Hematopoietic multipotent progenitor cell treated with erythropoietin and hydrocortisone succinate and interleukin-3 and kit ligand, for 15 days (in vitro differentiated cells): ENCODE data around the gene PTPRZ1.

Experiments
- DNase-seq: peaks from one replicate; pipeline ENCODE4 v3.0.0-alpha.2; 2015; ENCODE audit warnings: low spot score

The PTPRZ1 gene

DNA sequence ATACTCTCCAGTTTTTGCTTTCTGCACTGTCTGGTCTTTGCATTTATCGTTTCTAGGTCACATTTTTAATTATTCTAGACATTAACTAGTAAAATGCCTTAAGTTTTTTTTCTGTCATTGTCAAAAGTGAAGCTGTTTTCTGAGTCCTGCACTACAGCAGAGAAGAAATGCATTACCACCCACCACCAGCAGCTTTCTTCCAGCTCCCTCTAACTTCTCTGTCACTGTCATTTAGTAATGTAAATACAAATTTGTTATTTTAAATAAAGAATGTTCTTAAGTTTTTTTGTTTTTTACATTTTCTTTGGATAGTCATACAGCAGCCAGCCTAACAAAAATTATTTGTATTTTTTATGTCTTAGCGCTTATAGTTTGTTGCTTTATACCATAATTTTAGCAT lies 18.8 kb downstream of the PTPRZ1 start:
- DNase-seq = no peak

DNA sequence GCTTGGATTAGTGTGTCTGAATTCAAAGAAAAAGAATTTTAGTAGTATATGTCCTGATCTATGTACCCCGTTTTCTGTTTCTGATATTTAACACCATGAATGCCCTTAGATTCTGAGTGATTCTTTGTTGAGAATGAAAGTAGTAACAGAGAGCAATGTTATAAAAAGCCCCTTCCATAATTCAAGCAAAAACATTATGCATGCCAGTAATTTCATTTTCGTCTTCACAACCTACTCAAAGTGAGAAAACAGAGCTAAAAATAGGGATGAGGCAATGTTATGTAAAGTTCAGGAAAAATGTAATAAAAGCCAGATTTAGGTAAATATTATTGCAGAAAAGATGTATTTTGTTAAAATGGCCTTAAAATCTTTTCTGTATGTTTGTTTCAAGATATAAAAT lies 28.1 kb downstream of the PTPRZ1 start:
- no peak for DNase-seq

DNA sequence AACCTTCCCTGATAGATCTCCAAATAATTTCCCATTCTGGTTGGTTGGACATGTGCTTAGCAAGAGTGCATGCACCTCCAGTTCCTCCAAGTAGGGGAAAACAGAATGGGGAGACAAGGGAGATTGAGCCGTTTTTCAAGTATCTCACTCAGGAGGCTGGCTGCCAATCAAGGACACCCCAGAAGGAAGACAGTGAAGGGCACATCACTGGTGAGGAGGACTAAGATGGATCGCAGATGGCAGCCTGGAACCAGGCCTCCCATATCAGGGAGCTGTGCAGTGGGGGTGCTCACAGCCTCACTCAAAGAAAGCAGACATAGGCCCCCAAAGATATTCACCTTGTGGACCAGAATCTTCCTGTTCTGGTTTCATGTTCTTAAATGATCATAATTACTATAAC lies 31.2 kb downstream of the PTPRZ1 start:
- DNase-seq = no peak

DNA sequence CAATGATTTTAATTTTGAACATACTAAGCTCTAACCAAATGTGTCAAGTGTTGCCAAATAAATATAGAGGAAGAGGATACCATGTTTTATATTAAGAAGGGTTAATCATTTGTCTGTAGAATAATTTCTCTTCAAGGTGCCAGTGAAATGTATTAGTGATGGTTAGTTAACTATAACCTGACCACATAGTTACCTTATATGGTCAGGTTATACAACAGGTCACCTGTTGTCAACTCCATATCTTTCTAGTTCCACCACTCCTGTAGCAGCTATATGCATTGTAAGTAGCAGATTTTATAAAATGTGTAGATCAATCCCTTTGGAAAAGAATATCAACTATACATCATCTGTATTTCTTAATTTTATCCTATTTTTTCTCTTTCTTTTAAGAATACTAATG lies 35.1 kb downstream of the PTPRZ1 start:
- DNase-seq = no peak

DNA sequence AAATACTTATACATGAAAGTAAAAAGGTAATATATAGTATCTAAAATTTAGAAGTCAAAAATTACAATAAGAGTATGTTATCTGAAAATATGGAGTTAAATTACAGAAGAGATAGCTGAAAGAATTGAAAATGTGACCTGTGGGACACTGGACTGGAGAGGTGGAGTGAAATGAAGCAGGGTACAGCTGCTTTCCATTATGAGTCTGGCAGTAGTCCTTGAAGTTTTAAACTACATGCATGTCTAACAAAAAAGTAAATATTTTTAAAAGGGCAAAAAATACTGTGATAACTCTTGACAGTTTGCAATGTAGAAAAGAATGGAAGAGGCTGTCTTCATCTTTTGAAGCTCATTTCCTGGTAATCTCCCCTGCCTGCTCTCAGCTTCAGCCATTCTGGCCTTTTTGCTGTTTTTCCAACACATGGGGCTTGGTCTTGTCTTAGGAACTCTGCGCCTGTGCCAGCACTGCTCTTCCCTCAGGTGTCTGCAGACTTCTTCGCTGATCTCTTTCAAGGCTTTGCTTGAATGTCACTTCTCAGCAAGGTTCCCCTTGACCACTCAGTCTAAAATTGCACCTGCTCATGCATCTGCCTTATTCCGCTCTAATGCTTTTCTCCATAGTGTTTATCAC lies 36.9 kb downstream of the PTPRZ1 start:
- DNase-seq = no peak

DNA sequence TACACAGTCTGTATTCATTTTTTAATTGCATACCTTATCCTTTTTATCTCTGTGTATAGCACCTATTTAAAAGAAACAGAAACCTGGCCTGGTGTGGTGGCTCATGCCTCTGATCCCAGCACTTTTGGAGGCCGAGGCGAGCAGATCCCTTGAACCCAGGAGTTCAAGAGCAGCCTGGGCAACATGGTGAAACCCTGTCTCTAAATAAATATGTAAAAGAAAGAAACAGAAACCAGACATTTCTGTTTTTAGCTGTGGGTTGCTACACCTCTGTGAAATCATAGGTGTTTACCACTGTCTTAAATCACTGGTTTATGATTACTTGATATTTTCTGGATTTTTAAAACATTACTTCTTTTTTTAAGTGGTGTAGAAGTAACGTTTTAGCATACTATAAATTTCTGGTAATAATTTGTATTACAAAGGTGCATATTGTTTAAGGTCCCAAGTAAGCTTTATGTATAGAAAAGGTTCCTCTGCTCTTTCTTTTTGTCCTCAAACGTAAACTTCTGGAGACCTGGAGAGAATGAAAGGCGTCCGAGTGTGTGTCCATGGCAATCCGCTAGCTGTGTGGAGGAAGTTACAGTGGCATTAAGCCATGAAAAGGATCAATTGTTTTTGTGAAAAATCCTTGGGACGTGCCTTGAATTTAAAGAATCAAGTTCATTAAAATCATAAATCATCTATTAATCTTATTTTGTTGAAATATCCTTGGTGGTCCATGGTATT lies 41.1 kb downstream of the PTPRZ1 start:
- DNase-seq = no peak

DNA sequence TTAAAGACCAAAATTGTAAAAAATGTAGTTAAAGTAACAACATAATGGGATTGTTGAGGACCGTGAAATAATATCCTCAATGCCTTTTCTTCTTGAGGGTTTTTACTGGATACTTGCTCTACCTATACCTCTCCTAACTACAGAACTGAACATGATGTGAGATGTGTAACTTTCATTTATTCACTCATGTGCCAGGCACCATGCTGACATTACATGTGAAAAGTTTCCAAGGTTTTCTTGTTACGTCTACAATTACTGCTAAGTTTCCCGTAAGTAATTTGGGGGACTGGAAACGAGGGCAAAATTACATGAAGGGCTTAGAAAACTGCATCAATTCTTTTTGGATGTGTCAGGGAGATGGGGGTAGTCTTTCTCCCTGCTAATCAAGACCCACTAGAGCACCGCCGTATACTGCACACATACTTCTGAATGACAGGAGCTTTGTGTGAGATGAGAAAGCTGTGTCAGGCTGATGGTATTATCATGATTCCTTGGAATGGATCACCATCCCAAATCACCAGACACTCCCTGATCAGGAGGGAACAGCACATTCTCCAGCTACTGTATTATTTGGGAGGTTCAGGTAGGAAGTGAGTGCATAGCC lies 41.8 kb downstream of the PTPRZ1 start:
- DNase-seq = no peak

DNA sequence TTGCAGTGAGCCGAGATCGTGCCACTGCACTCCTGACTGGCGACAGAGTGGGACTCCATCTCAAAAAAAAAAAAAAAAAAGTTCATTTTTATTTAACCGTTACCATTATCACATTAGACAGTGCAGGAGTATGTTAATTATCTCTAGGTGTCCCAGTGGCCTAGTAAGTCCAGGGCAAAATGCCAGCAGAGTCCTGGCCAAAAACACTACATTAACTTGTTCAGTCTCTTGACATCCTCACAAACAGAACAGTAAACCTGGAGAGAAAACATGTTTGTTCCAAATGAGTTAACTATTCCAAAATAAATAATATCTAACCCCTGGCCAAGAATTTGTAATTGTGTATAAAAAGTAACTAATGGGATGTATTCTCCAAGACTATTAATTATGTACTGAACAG lies 43.2 kb downstream of the PTPRZ1 start:
- DNase-seq = no peak

DNA sequence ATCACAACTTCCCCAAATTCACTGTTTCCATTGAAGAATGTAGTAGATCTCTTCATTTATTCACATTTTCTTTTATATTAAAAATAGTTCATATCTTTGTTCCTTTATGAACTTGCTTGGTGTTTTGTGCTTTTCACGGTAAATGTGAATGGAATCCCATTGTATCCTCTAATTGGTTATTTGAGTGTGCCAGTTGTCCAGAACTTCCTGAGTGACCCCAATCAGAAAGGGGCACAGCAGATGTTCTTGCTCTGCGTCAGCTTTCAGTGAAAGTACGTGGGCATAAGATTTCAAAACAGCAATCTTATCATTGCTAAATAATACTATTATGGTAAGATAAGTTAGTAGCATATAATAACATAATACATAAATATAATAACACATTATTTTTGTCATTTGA lies 47.0 kb downstream of the PTPRZ1 start:
- no peak for DNase-seq

DNA sequence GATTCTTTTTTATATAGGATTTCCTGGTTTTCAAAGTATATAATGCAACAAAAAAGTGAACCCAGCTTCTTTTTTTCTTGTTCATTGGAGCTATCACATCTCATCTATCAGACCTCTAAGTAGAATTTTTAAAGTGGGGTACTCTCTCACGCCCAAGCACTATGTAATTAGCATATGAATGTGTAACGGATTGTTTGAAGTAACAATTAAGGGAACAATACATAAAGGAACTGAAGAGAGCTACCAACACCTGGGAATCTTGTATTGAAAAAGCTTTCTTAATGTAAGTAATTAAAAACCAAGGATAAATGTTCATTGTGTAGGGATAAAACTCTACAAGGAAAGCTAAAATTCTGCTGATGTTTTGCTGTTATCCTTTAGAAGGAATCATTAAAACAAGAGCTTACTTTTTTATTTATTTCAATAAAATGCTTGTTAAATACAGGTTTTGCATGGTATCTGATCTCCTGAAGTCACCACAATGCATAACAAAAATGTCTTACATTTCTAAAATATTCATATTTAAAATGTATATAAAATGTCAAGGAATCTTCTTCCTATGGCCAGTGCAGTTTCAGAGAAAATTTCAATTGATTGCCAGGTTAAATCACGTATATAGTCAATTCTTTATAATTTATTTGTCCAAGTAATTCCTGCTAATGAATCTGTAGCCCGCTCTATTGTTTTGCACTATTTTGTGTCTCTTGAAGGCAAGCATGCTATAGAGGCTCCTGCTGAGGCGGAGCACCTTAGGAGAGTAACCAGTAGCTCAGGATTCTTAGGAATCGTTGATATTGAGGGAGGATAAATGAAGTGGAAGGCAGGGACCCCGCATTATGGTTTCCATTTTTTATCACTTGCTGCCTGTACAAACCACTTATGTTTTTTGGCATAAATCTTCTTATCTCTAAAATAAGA lies 51.6 kb downstream of the PTPRZ1 start:
- DNase-seq = no peak

DNA sequence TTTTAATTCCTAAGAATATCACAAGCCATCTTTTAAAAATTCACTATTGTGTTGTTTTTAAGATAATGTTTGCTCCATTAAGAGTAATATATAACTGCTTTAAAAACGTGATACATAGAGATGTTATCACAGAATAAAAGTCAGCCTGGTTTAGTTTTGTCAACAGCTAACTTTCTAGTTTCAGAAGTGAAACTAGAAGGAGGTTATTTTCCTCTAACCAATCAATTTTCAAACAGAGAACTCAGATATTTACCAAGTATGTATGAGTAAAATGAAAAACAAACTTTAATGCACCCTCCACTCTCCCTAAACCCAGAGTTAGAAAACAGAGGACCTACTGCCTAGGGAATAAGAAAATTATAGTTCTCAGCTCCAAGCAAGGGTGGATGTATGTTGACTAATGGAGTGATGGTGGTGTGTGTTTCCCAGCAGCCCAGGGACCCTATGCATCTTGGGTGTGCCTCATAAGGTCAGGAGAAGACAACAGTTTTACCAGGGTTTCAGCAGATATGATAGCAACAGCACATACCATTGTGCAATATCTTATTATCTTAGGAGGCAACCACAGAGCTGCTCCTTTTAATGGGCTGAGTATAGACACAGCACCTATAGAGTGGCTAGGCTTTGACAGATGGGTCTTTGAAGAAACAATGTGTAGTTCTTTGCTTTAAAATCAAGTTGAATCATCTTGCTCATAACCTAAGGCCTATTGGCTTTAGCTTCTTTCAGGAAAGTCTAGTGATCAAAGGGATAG lies 58.4 kb downstream of the PTPRZ1 start:
- no peak for DNase-seq

DNA sequence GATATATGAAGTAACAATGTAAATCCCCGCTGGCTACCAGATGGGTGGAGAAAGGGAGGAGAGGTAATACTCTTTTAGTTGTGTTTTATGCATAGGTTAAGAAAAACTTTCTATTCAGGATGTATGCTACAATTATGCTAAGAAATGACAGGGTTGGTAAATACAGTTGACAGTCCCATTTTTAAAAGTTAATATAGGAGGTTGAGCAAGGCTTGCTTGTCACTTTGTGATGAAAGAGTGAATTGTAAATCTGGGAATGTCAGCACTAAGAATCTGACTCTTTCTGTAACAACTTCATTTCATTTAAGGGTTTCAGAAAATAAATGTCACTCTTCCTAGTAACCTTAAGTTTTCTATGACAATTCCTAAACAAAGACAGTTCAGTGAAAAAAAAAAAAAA lies 59.8 kb downstream of the PTPRZ1 start:
- DNase-seq = no peak

DNA sequence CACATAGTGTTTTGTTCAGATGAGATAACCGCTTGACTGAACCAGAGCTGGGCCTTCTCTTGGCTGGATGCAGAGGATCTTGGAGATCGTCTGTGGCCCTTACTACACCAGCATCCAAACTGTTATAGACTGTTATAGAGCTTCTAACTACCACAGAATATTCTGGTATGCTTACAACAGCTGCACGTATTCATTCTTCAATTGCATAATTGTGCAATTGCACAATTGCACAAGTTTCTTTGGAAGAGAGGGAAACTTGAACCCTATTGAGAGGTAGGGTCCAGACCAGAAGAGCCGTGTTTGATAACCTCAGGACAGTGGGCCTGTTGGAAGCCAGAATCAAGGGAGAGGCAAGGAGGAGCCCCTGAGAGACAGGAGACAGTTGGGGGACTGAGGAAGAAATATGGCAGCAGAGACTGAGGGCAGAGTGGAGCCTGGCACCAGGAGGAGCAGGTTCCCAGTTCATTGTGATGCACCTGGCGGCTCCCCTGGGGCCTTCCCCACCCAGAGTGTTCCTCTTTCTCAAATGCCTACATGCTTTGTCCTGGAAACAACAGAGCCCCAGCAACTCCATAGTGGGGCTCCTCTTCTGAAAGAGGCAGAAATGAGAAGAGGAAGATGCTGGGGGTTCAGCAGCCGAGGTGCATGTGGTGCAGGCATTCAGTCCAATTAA lies 64.1 kb downstream of the PTPRZ1 start:
- no peak for DNase-seq

DNA sequence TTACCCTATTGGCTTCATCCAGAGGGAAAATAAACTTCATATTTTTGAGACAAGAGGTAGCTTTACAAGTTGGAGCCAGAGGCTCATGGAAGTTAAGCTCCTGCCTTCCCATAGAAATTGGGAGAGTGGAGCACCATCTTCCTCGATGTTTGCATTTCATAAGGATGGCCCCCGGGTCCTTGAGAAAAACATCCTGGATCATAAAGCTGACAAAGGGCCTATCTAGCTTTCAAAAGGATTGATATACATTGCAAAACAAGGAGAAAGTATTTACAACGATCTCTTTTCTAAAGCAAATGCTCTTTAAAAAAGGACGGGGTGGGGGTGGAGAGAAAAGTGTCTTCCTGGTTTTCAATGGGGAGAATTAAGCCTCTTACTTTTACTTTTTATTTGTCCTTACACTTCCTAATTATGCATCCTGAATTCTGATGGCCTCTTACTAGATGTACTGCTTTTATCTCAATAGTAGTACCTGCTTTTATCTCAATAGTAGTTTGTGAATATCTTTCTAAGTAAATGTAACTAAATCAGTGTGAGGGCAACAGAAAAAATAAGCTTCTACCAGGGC lies 65.6 kb downstream of the PTPRZ1 start:
- DNase-seq = no peak

DNA sequence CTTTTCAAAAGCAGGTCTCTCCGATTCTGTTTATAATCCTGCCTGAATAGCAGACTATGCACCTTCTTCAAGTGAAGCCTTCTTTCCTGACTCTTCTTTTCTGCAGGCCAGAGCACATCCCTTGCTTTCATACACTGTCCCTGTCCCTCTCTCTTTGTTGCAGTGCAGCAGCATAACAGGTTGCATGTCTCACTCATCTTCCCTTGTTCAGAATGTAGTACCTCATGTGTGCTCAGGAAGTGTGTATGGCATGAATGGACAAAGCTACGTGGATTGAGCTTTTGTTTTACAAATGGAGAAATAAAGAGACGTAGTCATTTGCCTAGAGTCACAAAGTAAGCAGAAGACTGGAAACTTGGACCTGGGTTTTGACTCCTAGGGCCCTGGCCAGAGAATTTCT lies 68.0 kb downstream of the PTPRZ1 start:
- DNase-seq = no peak

DNA sequence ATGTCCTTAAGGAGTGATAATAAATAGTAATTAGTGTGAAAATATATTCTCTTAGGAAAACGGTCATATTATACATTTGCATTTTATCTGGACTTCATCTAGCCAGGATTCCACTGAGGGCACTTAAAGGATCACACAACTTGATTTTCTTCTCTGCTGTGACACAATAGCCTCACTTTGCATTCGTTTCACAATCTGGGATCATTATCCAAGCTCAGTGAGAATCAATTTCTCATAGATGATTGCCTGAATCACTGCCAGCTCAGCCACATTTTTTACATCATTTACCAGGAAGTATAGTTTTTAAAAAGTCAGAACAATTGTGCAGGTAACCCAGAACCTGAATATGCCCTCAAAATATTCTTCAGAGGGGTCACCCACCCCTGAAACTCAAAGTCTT lies 68.9 kb downstream of the PTPRZ1 start:
- DNase-seq = no peak

DNA sequence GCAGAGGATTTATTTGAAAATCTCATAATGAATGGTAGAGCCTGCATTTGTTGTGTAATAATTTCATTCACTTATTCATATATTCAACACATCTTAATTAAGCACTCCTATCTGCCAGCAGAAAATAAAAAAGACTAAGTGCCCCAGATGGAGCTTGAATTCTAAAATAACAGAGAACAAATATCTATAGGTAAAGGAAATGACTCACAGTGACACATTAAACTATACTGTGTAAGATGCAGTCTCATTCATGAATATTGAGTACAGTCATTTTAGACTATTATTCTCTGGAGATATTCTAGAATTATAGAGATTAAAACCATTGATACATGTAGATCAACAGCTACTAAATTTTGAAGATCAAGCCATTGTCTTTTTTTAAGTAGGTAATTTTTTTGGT lies 72.1 kb downstream of the PTPRZ1 start:
- DNase-seq = no peak

DNA sequence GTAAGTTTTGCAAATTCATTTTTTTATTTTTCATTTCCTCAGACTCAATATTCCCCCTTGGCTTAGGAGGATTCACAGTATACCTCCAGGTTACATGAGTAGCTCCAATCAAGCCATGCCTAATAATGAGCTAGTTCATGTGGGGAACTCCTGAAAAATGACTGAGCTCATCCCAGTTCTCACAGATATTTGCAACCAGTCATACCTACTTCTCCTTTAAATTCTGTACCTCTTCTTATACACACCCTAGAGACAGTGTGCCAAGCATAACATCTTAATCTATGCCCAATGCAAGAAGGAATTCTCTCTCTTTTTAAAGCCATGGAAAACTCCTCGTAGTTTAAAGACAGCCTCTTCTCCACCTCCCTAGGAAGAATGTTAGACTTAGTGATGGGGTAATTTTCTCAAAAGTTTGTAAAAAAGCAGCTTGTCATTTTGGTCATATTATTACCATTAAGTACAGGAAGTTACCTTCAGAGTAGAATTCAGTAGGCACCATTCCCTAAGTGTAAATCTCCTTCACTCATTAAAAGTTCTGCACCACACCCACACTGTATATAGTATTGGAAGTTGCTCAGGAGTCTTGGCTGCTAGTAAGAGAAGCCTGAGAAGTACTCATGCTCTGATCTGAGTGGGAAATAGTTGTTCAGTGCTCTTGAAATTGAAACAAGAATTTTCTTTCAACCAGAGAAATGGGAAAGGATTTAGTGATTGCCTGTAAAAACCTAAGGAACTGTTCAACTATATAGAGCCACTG lies 72.7 kb downstream of the PTPRZ1 start:
- DNase-seq = no peak

DNA sequence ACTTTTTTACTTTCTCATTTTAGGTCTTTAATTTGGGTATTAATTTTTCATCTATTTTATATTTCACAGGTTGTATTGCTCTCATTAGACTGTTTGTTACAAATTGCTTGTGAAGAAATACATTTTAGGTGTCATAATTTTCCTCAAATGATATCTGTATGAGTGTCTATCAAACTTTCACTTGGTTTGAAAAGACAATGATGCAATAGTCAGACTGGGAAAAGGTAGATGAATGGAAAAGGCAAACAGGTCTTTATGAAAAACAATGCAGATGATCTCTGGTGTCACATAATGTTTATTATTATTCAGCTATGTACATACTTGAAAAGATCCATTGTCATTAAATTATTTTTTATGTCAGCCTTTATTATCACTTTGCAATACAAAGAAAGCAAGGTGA lies 80.2 kb downstream of the PTPRZ1 start:
- DNase-seq = no peak

DNA sequence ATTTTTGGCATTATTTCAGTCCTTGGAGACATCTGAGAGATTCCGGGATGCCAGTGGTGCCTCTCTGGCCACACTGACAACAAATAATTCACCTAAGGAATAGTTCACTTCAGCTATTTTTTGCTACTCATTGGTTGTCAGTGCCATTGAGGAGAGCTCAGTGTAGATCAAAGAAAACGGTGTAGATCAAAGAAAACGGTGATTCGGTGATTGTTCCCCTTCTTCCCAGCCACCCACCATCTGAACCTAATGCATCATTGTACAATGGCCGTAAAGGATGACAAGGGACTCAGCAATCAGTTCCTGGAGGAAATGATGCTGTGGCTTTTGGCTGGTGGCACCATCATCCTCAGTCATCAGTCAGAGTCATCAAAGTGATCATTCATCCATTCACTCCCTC lies 80.6 kb downstream of the PTPRZ1 start:
- no peak for DNase-seq
